ENCODE results near the gene PLCB3.

Gene PLCB3

GRCh38 chr11:64255135-64256128, 4.1 kb downstream of the PLCB3 start:
- H3K36me3 ChIP-seq (ENCODE audit: low read depth), result peaks cover 69% of the 10 kb centered on the region

GRCh38 chr11:64256300-64256699, 5.0 kb downstream of the PLCB3 start:
- peaks cover 8% of the 10 kb centered on the region for H3K4me1 ChIP-seq (ENCODE audit: insufficient read depth, poor library complexity, severe bottlenecking)
- no peak overlapping the region for H3K27ac ChIP-seq (ENCODE audit: poor library complexity, severe bottlenecking)
- DNase-seq (ENCODE audit: low spot score) (no peak), ATAC-seq (ENCODE audit: low read depth) (no peak)
- no peaks in the 10 kb centered on the region for H3K9me3 ChIP-seq (ENCODE audit: severe bottlenecking)
- TF ChIP-seq CTCF (IDR thresholded peaks at IDR 0.05; ENCODE audit: poor library complexity, severe bottlenecking), result no peak
- no peak overlapping the region for H3K4me3 ChIP-seq (ENCODE audit: severe bottlenecking)
- no peaks in the 10 kb centered on the region for H3K27me3 ChIP-seq (ENCODE audit: insufficient read depth, poor library complexity, severe bottlenecking)
- H3K36me3 ChIP-seq (ENCODE audit: low read depth), result peaks cover 69% of the 10 kb centered on the region

More at GRCh38 chr11:64255135-64256128, 4.1 kb downstream of the PLCB3 start:
- DNase-seq (ENCODE audit: low spot score) (no peak), ATAC-seq (ENCODE audit: low read depth) (no peak)
- no peak for TF ChIP-seq CTCF (IDR thresholded peaks at IDR 0.05; ENCODE audit: poor library complexity, severe bottlenecking)
- peaks cover 8% of the 10 kb centered on the region for H3K4me1 ChIP-seq (ENCODE audit: insufficient read depth, poor library complexity, severe bottlenecking)
- no peak overlapping the region for H3K27ac ChIP-seq (ENCODE audit: poor library complexity, severe bottlenecking)
- H3K27me3 ChIP-seq (ENCODE audit: insufficient read depth, poor library complexity, severe bottlenecking), result no peaks in the 10 kb centered on the region
- no peak overlapping the region for H3K4me3 ChIP-seq (ENCODE audit: severe bottlenecking)
- no peaks in the 10 kb centered on the region for H3K9me3 ChIP-seq (ENCODE audit: severe bottlenecking)

GRCh38 chr11:64258356-64258755, 7.0 kb downstream of the PLCB3 start:
- Histone ChIP-seq H3K4me3 (ENCODE audit: severe bottlenecking) (no peak overlapping the region), H3K4me1 (ENCODE audit: insufficient read depth, poor library complexity, severe bottlenecking) (peaks cover 8% of the 10 kb centered on the region), H3K27ac (ENCODE audit: poor library complexity, severe bottlenecking) (no peak overlapping the region), H3K36me3 (ENCODE audit: low read depth) (peaks cover 79% of the 10 kb centered on the region), H3K27me3 (ENCODE audit: insufficient read depth, poor library complexity, severe bottlenecking) (no peaks in the 10 kb centered on the region), H3K9me3 (ENCODE audit: severe bottlenecking) (no peaks in the 10 kb centered on the region)
- no peak for TF ChIP-seq CTCF (IDR thresholded peaks at IDR 0.05; ENCODE audit: poor library complexity, severe bottlenecking)
- ATAC-seq (ENCODE audit: low read depth) (no peak), DNase-seq (ENCODE audit: low spot score) (no peak)

- Histone ChIP-seq H3K4me1 (ENCODE audit: insufficient read depth, poor library complexity, severe bottlenecking) (peaks cover 8% of the 10 kb centered on the region), H3K9me3 (ENCODE audit: severe bottlenecking) (no peaks in the 10 kb centered on the region), H3K36me3 (ENCODE audit: low read depth) (peaks cover 86% of the 10 kb centered on the region), H3K27me3 (ENCODE audit: insufficient read depth, poor library complexity, severe bottlenecking) (no peaks in the 10 kb centered on the region), H3K27ac (ENCODE audit: poor library complexity, severe bottlenecking) (no peak overlapping the region), H3K4me3 (ENCODE audit: severe bottlenecking) (no peak overlapping the region)
- DNase-seq (ENCODE audit: low spot score) (no peak), ATAC-seq (ENCODE audit: low read depth) (no peak)
- TF ChIP-seq CTCF (IDR thresholded peaks at IDR 0.05; ENCODE audit: poor library complexity, severe bottlenecking), result no peak
Observed at GRCh38 chr11:64258946-64259532, 7.7 kb downstream of the PLCB3 start.
